ENCODE measurements around the gene NAP1L1.
A peak's percentile ranks its signal among the peaks of the same experiment; 100 is the strongest.

NAP1L1 gene

GRCh38 chr12:76083904-76084862, at the start of gene NAP1L1:
NAP1L1 (minus strand) TSS chr12:76084685; CDS start chr12:76074219, 10,466 bp downstream.
- Histone ChIP-seq H3K9me2 (ENCODE audit: low read depth, low read length) (no peaks in the 10 kb centered on the region), H3K27me3 (ENCODE audit: insufficient read depth, low read length) (no peaks in the 10 kb centered on the region), H3K9ac (ENCODE audit: low read length) (peak within 1 kb of the TSS; percentile 97), H3K4me2 (ENCODE audit: low read length) (peak within 1 kb of the TSS; percentile 91), H3K4me1 (ENCODE audit: insufficient read depth, low read length, severe bottlenecking) (peaks cover 39% of the 10 kb centered on the region), H4K20me1 (ENCODE audit: insufficient read depth, low read length) (no peaks in the 10 kb centered on the region), H3K36me3 (ENCODE audit: insufficient read depth, low read length) (peaks cover 42% of the 10 kb centered on the region), H3K4me3 (ENCODE audit: low read depth, low read length, poor library complexity, severe bottlenecking) (peak within 1 kb of the TSS; percentile 92), H3K27ac (ENCODE audit: low read depth, low read length, poor library complexity, severe bottlenecking) (peak within 1 kb of the TSS; percentile 79), H2AFZ (ENCODE audit: low read length) (peak within 1 kb of the TSS; percentile 82; the same call in 1 of the 2 replicates), H3F3A (ENCODE audit: insufficient read depth, low read length) (no peaks in the 10 kb centered on the region), H3K79me2 (ENCODE audit: insufficient read depth, low read length) (peaks cover 47% of the 10 kb centered on the region), H3K9me3 (ENCODE audit: low read length) (no peaks in the 10 kb centered on the region)
- TF ChIP-seq EZH2 (IDR thresholded peaks at IDR 0.05; ENCODE audit: borderline replicate concordance, low read length) (no peak), CTCF (IDR thresholded peaks at IDR 0.05; ENCODE audit: low read length) (no peak)

GRCh38 chr12:76127588-76127987, 43.1 kb upstream of the NAP1L1 start:
- no peaks in the 10 kb centered on the region for H3K9me3 ChIP-seq (ENCODE audit: low read length)
- no peak for TF ChIP-seq EZH2 (IDR thresholded peaks at IDR 0.05; ENCODE audit: borderline replicate concordance, low read length)
- no peak for TF ChIP-seq CTCF (IDR thresholded peaks at IDR 0.05; ENCODE audit: low read length)
- H3K9ac ChIP-seq (ENCODE audit: low read length) = no peak overlapping the region
- H3K9me2 ChIP-seq (ENCODE audit: low read depth, low read length) = no peaks in the 10 kb centered on the region
- H3K4me1 ChIP-seq (ENCODE audit: insufficient read depth, low read length, severe bottlenecking) = no peaks in the 10 kb centered on the region
- H3K79me2 ChIP-seq (ENCODE audit: insufficient read depth, low read length) = no peaks in the 10 kb centered on the region
- no peak overlapping the region for H3K4me2 ChIP-seq (ENCODE audit: low read length)
- no peaks in the 10 kb centered on the region for H3K27me3 ChIP-seq (ENCODE audit: insufficient read depth, low read length)
- H4K20me1 ChIP-seq (ENCODE audit: insufficient read depth, low read length) = no peaks in the 10 kb centered on the region
- H3K4me3 ChIP-seq (ENCODE audit: low read depth, low read length, poor library complexity, severe bottlenecking) = no peak overlapping the region
- H3K36me3 ChIP-seq (ENCODE audit: insufficient read depth, low read length) = no peaks in the 10 kb centered on the region
- H3K27ac ChIP-seq (ENCODE audit: low read depth, low read length, poor library complexity, severe bottlenecking) = no peak overlapping the region
- no peak overlapping the region for H2AFZ ChIP-seq (ENCODE audit: low read length)
- H3F3A ChIP-seq (ENCODE audit: insufficient read depth, low read length) = no peaks in the 10 kb centered on the region

- H3K27me3 ChIP-seq (ENCODE audit: insufficient read depth, low read length) = no peaks in the 10 kb centered on the region
- no peaks in the 10 kb centered on the region for H3F3A ChIP-seq (ENCODE audit: insufficient read depth, low read length)
- H3K36me3 ChIP-seq (ENCODE audit: insufficient read depth, low read length) = no peaks in the 10 kb centered on the region
- H3K4me3 ChIP-seq (ENCODE audit: low read depth, low read length, poor library complexity, severe bottlenecking) = no peak overlapping the region
- no peaks in the 10 kb centered on the region for H3K9me3 ChIP-seq (ENCODE audit: low read length)
- no peaks in the 10 kb centered on the region for H3K79me2 ChIP-seq (ENCODE audit: insufficient read depth, low read length)
- H2AFZ ChIP-seq (ENCODE audit: low read length) = no peak overlapping the region
- no peak overlapping the region for H3K27ac ChIP-seq (ENCODE audit: low read depth, low read length, poor library complexity, severe bottlenecking)
- TF ChIP-seq EZH2 (IDR thresholded peaks at IDR 0.05; ENCODE audit: borderline replicate concordance, low read length) (no peak), CTCF (IDR thresholded peaks at IDR 0.05; ENCODE audit: low read length) (no peak)
- no peak overlapping the region for H3K9ac ChIP-seq (ENCODE audit: low read length)
- H3K4me2 ChIP-seq (ENCODE audit: low read length) = no peak overlapping the region
- H3K4me1 ChIP-seq (ENCODE audit: insufficient read depth, low read length, severe bottlenecking) = no peaks in the 10 kb centered on the region
- no peaks in the 10 kb centered on the region for H3K9me2 ChIP-seq (ENCODE audit: low read depth, low read length)
- H4K20me1 ChIP-seq (ENCODE audit: insufficient read depth, low read length) = no peaks in the 10 kb centered on the region
These were observed 40.0 kb upstream of the NAP1L1 start for GRCh38 chr12:76124456-76124855.

Measured in OCI-LY1 (cell line).